CD4-positive, alpha-beta T cell treated with Interleukin-6 at 100 ng/mL for 8 hours (primary cell): Measurements from ENCODE around the gene IL18R1.

Source experiments
- DNase-seq: peaks from one replicate; pipeline ENCODE4 v3.0.0-alpha.2; 2020; ENCODE audit warnings: mixed read lengths, low spot score

Gene IL18R1

DNA sequence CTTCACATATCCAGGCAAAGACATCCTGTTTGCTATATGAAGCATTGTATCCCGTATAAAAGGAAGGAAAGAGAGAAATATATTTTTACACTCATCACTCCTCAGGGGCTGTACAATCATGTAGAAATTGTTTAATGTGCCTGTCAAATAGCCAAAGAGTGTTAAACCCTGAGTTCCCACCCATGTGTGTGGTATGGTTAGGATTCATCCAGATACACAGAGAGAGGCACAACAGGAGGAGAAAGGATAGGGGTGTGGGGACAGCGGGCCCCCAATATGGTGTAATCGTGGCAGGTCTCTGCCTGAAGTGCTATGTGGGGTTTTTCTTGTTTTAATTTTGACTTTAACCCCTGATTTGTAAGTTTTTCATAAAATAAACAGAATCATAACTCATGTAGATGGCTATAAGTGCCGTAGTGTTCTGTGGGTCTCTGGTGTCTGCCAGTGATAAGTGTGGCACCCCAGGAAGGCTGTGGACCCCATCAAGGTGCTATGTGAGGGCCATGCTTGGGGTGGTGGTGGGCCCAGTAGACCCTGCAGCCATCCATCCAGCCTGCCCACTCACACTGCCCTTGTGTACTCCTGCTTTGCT is 10.2 kb upstream of the IL18R1 start:
- DNase-seq: no peak

DNA sequence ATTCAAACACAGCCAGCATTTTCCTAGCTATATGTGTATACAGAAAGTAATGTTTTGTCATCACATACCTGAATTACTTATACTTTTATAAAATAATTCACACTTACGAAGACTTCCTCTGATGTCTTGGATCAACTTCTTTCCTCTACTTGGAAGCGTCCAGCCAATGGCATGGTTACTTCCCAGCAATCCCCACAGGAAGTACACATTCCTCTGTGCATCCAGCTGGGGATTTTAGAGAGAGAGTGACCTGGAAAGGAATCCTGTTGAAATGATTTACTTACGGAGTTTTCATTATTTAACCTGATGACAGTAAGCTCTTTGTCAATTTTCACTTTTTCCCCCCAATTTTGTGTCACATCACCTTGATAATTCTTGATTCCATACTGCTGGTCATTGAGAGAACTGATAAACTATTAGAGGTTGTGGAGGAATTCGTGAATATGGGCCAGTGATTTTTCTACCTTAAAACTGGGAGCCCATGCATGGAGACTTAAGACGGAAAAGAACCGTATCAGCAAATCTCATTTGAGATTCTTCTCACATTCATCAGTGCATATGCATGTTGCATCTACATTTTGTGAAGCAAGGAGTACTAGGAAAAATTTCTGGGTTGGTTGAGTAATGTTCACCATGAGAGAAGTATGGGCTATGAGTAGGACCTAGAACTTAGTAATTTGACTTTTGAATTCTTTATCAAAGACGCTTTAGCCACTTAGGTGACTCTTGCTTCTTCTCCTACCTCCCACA is 9.0 kb upstream of the IL18R1 start:
- no peak for DNase-seq

DNA sequence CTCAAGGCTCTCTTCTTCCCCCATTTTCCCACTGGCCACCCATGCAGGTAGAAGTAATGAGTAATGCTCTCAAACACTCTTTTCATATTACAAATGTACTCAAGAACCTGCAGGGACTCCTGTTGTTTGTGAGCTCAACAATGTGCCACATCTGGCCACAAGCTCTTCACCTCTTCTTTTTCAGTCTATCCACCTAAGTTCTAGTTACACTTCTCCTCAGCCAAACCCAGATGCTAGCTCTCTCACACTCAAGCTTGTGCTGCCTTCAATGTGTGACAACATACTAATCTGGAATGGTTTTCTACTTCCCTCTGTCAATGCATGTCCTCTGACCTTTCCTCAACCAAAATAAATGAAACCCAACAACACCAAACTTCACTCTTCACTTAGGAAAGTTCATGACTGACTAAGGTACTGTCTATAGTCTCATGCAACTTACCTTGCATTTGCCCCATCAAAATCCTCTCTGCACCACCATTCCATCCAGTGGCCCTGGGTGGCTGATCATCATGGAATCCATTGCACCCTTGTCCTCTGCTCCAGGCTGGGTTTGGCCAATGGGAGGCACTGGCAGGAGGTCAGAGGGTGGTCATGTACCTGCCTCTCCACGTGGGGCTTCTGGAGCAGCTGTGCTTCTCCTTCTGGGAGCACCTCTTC is 5.3 kb upstream of the IL18R1 start:
- DNase-seq: no peak

DNA sequence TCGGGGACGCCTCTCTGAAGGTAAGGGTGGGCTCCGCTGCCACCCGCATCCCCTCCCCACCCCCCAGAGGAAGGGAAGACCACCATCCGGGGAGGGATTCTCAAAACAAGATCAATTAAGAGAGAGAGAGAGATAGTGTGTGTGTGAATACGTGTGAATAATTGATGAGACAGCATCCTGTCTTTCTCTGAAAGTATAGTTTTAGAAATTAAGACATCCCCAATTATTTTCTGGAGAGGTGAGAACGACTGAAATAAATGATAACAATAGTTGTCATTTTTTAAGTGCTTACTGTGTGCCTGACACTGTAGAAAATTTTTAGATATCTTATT is 751 bp downstream of the IL18R1 start:
- DNase-seq: no peak

DNA sequence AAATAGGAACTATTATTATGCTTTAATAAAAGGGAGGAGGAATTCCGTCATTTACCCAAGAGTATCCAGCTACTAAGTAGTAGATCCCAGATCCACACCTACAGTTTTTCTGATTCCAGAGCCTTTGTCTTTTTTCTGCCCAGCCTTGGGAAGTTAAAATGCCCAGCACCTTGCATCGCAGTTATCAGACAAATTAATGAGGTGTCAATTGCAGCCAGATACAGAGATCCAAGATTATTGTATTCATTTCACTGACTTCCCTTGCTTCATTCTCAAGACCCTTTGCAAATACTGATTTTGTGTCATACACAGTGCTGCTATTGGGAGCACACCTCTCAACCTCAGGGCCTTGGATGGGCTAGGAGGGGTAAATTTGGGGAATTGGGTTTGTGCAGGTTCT is 1.1 kb downstream of the IL18R1 start:
- DNase-seq: no peak

DNA sequence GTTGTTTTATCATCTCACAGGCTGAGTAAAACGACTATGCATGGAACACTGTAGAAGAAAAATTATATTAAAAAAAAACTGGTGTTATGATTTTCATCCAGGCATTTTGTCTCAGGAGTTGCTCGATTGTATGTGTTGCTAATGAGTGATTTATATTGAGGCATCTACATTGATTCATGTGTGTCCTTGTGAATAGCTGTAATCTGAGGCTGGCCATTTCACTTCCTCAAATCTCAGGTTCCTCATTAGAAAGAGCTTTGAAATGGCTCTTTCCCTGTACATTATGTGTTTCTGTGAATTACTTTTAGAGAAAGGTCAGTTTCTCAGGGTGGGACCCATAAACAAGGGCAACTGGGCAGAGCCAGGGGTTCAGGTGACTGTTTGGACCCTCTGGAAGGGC is 2.3 kb downstream of the IL18R1 start:
- no peak for DNase-seq

DNA sequence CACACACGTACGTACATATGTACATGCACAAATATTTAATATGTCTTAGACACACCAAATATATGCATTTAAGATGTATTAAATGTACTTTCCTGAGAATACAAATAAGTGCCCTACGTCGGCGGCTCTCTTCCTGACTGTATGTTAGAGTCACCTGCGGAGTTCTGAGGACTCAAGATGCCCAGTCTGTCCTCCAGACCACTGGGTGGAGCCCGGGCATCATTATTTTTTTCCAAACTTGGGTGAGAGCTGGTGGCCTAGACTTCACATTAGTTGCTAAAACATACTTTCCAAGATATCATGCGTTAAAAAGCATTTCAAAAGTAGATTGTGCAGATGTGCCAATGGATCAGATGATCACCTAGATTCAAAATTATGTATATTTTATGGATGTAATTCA is 2.9 kb downstream of the IL18R1 start:
- DNase-seq: peak; percentile 30

DNA sequence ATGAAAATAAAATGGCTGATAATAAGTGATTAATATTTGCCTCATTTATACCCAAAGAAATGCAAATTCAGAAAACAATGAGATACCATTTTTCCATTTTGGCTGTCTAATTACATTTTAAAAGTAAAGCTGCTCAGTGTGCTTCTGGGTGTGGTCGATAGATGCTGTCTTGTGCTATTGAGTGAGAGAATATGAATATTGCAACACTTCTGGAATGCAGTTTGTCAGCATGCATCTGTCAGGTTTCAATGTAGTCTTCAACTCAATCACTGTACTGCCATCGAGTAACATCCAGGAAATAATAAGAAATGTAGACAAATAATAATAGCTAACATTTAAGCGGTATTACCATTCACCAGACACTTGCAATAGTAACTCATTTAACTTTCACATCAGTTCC is 3.9 kb downstream of the IL18R1 start:
- DNase-seq: no peak

DNA sequence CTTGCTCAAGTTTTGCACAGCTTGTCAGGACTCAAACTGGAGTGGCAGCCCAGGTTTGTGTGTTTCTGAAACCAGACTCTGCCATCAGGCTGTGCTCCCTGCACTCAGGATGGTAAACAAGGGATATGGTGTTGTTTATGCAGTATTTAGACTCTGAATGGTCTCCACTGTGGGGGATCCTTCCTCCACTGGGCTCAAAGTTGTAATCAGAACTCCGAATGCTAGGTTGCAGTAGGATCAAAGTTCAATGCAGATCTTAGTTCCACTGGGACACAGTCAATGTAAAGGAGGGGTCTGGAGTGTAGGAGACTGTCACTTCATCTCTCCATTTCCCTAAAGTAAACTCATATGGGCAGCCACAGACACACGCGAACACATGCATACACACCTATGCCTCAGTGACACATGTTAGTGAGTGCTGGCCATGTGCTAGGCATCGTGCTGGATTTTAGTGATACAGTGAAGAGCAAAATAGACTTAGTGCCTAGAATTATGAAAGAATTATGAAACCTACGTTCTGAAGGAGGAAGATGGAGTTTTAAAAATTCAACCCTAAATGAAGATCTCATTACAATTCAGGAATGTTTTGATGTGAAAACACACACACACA is 6.1 kb downstream of the IL18R1 start:
- DNase-seq: no peak

DNA sequence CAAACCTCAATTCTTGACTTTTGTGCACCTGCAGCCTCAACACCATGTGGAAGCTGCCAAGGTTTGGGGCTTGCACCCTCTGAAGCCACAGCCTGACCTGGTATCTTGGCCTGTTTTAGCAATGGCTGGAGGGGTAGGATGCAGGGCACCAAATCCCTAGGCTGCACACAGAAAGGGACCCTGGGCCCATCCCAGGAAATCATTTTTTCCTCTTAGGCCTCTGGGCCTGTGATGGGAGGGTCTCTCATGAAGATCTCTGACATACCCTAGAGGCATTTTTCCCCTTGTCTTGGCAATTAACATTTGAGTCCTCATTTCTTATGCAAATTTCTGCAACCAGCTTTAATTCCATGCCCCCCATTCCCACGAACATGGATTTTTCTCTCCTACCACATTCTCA is 10.2 kb downstream of the IL18R1 start:
- DNase-seq: no peak

DNA sequence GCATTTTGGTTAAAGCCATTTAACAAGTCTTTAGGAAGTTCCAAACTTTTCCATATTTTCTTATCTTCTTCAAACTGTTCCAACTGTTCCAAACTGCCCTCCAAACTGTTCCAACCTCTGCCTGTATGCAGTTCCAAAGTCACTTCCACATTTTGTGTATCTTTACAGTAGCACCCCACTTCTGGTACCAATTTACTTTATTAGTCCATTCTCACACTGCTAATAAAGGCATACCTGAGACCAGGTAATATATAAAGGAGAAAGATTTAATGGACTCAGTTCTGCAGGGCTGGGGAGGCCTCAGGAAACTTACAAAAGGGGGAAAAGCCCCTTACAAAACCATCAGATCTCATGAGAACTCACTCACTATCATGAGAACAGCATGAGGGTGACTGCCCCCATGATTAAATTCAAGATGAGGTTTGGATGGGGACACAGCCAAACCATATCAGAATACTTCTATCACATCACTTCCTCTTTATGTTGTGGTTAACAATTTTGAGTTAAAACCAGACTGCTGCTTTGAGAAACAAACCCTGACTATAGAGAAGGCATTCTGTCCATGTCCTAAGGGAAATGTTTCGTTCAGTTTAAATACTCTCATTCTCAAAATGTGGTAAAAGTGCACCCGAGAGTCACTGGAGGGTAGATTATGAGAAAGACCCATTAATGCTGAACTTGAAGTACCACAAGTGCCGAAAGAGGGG is 11.0 kb downstream of the IL18R1 start:
- DNase-seq: peak; percentile 15

DNA sequence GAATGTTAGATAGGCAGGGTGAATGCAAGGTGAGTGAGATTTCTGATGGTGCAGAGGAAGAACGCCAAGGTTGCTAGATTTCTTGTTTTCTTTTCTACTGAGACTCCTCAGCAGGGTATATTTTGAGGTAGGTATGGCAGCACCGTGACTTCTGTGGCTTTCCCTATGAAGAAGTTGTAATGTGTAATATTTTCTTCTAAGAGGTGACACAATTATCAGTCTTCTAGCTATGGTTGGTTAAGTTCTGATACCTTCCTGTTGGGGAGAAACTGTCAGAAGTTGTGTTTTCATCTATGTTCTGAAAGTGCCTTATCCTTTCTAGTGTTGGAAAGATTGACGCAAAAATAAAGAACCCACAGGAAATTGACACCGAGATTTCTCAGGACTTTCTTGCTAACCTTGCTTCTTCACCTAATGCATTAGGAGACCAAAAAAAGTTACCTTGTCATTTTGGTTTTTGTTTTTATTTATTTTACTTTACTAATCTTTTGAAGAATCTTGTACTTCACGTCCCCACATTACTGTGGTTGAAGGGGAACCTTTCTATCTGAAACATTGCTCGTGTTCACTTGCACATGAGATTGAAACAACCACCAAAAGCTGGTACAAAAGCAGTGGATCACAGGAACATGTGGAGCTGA is 11.9 kb downstream of the IL18R1 start:
- peak; percentile 51 for DNase-seq

DNA sequence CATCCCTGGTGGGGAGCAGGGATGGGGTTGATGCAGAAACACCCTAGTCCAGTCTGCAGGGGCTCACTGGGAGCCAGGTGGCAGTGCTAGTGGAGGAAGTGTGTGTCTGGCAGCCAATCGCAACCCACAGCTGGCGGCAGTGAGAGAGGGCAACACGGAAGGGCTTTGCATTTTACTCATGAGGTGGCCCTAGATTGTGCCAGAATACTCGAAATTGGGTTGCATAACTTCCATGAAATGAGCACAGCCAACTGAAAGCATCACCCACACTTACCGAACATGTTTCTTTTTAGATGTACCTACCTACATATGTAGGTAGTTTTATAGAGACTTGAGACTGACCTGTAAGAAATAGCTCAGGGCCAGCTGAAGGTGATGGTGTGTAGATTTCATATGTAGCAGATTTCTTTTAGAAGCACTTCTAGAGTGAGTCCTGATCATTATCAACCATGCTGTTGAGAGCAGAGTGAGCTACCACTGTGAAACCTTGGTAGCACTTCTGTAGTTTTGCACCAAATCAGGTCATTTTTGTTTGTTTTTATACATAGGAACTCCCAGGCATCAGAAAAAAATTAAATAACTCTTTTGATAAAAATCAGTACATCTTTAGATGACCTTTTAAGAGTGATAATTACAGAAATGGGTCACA is 13.0 kb downstream of the IL18R1 start:
- peak; percentile 21 for DNase-seq

DNA sequence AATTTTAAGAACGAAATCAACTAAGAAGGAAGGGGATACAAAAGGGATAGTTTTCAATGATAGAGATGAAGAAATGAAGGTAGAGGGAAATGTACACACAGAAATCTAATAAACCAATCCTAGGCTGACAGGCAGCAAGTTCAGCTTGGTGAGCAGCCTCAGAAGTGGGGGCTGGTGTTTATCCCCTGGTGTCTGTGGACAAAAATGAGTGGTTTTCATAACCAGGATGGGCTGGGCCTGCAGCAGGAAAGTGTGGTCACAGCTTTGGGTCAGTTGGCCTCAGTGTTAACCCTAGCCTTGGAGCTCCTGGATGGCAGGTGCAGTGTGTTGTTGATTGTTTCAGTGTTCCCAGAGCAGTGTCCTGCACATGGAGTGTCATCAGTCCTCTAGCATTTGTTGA is 14.3 kb downstream of the IL18R1 start:
- DNase-seq: no peak

DNA sequence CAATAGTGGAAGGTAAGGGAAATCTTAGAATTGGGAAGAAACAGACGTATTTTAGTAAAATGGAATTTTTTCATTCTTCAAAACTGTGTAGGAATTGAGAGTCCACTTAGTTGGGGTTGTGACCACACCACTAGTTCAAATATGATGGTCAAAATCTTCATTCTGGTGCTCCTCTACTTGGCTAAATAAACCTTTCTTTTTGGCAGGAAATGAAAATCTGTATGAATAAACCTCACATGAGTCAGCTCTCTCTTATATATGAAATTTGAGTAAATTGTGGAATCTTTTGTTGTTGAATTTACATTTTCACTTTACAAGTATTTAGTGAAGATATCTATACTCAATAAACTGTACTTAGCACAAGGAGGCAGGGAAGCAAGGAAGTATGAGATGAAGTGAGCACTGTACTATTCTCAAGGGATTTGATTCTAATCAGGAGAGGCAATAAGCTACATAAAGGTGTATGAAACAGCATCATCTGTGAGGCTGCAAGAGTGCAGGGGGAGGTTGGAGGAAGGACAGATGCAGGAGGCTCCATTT is 20.5 kb downstream of the IL18R1 start:
- DNase-seq: no peak

DNA sequence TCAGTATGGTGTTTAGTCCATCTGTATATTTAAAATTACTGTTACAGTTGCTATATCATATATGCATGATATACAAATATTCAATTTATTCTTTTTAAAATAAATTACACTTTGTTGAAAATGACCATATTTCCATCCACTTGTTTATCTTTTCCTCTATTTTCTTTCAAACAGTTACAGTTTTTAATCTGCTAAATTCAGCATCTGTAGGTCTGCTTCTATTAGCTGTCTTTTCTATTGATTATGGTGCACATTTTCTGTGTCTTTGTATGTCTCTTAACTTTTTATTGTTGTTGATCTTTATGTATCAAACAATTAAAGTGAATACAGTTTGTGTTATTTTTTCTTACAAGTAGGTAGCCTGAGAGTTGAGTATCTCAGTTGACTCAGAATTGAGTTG is 28.1 kb downstream of the IL18R1 start:
- no peak for DNase-seq

DNA sequence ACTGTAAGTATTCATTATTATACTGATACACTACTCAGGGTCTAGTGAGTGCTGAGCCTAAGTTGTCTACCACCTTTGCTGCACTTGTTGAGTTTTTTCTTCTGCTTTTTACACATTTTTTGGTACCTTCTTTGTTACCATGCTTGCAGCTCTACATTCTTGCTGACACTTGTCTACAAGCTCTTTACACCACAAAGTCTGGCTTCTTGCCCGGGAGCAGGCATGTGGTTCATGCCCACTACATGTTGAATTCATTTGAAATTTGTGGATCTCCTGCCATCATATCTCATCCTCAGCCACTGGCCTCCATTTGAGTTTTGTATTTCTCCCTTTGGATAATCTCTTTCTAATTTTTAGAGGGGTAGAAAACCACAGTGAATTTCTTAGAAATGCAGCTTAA is 29.9 kb downstream of the IL18R1 start:
- DNase-seq: no peak

DNA sequence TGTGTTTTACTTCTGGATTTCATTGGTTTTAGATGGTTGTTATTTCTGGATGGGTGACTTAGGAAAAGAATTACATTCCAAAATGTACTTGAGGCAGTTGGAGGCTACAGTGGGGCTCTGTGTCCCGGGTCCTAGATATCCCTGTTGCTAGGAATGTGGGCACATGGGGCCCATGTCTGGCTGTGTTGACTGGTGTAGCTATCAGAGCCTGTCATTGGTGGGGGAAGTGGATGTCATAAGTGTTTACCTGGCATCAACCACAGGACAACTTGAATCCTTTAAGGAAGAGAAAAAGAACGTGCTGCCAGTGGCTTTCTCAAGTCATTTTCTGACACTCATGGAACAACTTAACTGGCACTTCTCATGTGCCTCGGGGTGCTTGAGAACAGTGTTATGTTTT is 30.4 kb downstream of the IL18R1 start:
- DNase-seq: no peak

DNA sequence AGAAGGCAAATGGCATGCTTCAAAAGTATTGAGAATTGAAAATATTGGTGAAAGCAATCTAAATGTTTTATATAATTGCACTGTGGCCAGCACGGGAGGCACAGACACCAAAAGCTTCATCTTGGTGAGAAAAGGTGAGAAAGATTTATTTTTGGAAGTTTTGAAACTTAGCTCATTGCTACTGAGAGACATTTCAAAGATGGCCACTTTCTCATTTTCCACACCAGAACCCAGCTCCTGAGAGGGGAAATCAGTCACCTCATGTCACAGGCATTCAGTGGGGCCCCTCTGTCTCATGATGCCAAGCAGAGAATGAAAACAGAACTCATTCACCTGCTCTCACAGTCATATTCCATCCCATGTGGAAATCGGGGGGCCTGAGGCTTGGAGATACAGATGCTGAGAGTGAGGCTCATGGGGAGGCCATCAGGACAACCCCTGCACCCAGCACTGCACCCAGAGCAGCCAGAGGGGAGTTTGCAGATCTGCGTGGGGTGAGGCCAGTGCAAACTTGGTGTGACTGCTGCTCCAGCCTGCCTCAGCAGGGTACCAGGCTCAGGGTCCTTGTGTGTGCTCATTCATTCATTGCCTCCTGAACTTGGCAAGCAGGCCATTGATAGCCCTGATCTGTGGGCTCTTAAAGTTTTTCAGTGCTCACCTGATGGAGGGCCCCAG is 31.4 kb downstream of the IL18R1 start:
- DNase-seq: no peak

DNA sequence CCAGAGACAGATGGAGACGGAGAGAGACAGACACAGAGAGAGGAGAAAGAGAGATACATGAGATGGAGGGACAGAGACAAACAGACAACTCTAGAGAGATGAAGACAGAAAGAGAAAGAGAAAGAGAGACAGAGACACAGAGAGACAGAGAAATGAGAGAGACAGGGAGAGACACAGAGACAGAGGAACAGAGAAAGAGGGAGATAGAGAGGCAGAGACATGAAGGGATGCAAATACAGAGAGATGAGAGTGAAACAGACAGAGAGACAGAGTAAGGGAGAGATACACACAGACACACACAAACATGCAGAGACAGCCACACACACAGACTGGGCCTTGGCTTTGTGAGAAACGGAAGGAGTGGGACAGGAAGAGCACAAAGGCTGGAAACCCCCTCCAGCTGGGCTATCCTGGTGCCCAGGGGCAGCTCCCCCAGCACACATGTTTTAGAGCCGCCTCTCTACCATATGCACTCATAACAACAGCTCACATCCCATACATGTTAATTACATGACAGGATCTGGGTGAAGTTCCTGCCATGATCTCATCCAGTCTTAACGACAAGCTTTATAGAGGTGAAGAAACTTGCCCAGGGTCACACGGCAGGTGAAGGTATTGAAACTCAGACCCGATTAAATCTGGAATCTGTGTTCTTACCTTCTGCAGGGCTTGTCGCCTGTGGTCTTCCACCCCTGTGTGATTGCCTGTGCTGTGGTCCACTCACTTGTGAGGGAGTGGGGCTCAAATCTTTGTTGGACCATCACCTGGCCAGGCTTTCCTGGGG is 32.4 kb downstream of the IL18R1 start:
- DNase-seq: no peak
